HCT116 (cell line): ENCODE measurements around the gene POC1A.

Experiments used
- CBX3 ChIP-seq: IDR thresholded peaks from 2 replicates; pipeline ENCODE4 v1.6.1; 2012; ENCODE audit warnings: low read depth
- CTCF ChIP-seq, 3 experiments: fragments of 200-600 bp in 1 of 3; sonication (generic) in 1 of 3; IDR thresholded peaks in 2 of 3; conservative IDR thresholded peaks in 1 of 3; 2 replicates each; pipeline ENCODE4 v1.5.1; 2012 to 2017; ENCODE audit warnings: low read depth in 2 of 3, low read length in 2 of 3, antibody characterized with exemption in 1 of 3, borderline replicate concordance in 1 of 3, control low read depth in 1 of 3, mild to moderate bottlenecking in 1 of 3, mixed read lengths in 1 of 3, mixed run types in 1 of 3, moderate library complexity in 1 of 3; ENCODE audit not compliant: insufficient read depth in 1 of 3
- EZH2 ChIP-seq: fragments of 200-600 bp; sonication (generic); IDR thresholded peaks from 2 replicates; pipeline ENCODE4 v1.6.1; 2017; ENCODE audit warnings: antibody characterized with exemption, mixed run types
- EZH2phosphoT487 ChIP-seq: fragments of 200-600 bp; IDR thresholded peaks from 2 replicates; pipeline ENCODE4 v1.6.1; 2018; ENCODE audit warnings: antibody characterized with exemption, borderline replicate concordance
- POLR2A ChIP-seq: IDR thresholded peaks from 2 replicates; pipeline ENCODE4 v1.7.0; 2011; ENCODE audit warnings: borderline replicate concordance; ENCODE audit not compliant: insufficient read depth, insufficient read length; ENCODE audit errors: extremely low read depth
- POLR2AphosphoS5 ChIP-seq: IDR thresholded peaks from 2 replicates; pipeline ENCODE4 v1.6.1; 2011; ENCODE audit warnings: mild to moderate bottlenecking, low read depth, low read length, moderate library complexity
- SIN3A ChIP-seq: IDR thresholded peaks from 2 replicates; pipeline ENCODE4 v1.6.1; 2012; ENCODE audit warnings: low read depth
- TCF7L2 ChIP-seq: IDR thresholded peaks from 2 replicates; pipeline ENCODE4 v1.7.0; 2011; ENCODE audit warnings: borderline replicate concordance, inconsistent platforms; ENCODE audit not compliant: insufficient read depth, insufficient read length; ENCODE audit errors: extremely low read depth
- YY1 ChIP-seq: IDR thresholded peaks from 2 replicates; pipeline ENCODE4 v1.6.1; 2011; ENCODE audit warnings: low read length, low read depth, moderate library complexity, mild to moderate bottlenecking; ENCODE audit not compliant: insufficient replicate concordance; ENCODE audit errors: extremely low read depth
- ZFX ChIP-seq: fragments of 450-650 bp; IDR thresholded peaks from 2 replicates; pipeline ENCODE4 v1.6.1; 2017
- ZNF274 ChIP-seq: fragments of 200-500 bp; sonication (Bioruptor generic); IDR thresholded peaks from 2 replicates; pipeline ENCODE4 v1.6.1; 2014; ENCODE audit warnings: mild to moderate bottlenecking, low read depth, low read length, inconsistent platforms
- TF ChIP-seq, protein P1 (sequence below): IDR thresholded peaks from 2 replicates; pipeline ENCODE4 v1.6.1; 2012; ENCODE audit warnings: low read depth
- TF ChIP-seq, protein P2 (sequence below): IDR thresholded peaks from 2 replicates; pipeline ENCODE4 v1.6.1; 2012

DNA sequence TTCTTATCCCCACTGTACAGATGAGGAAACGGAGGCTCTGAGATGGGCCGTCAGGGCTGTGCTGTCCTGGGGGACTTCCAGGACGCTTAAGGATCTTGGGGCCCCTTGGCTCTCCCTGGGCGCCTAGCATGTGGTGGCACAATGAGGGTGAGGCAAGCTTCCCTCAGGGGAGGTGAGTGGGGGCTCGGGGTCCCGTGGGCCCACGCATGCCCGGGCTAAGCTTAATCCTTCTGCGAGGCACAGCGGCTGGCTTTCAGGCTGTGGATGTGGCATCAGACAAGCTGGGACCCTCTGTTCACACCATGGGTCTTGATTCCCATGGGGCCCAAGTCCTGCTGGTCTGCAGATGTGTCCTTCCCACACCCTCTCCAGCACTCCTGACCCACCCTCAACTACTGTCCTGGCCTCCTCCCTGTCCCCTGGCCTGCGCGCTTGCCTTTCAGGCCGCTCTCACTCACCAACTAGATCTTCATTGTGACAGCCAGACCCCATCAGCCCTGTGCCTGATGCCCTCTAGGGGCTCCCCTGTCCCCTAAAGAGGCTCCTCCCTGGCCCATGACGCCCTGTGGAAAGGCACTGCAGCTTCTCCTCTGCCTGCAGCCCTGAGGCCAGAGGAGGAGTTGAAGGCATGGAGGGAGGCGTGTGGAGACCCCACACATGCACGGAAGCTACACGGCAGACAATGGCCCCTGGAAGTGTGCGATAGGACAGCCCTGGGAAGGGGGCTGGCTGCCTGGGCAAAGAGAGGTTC is 109.2 kb downstream of the POC1A start:
- TF ChIP-seq CTCF (IDR thresholded peaks at IDR 0.05 in 2 of 3, conservative IDR thresholded peaks at IDR 0.05 in 1 of 3; ENCODE audit: borderline replicate concordance in 1 of 3, insufficient read depth in 1 of 3, low read depth in 2 of 3, low read length in 2 of 3) (no peak), CBX3 (no peak), YY1 (no peak), POLR2A (no peak), EZH2phosphoT487 (no peak), EZH2 (no peak), POLR2AphosphoS5 (no peak), ZNF274 (no peak), TCF7L2 (no peak), ZFX (no peak), SIN3A (no peak)
- TF ChIP-seq, protein P1, sequence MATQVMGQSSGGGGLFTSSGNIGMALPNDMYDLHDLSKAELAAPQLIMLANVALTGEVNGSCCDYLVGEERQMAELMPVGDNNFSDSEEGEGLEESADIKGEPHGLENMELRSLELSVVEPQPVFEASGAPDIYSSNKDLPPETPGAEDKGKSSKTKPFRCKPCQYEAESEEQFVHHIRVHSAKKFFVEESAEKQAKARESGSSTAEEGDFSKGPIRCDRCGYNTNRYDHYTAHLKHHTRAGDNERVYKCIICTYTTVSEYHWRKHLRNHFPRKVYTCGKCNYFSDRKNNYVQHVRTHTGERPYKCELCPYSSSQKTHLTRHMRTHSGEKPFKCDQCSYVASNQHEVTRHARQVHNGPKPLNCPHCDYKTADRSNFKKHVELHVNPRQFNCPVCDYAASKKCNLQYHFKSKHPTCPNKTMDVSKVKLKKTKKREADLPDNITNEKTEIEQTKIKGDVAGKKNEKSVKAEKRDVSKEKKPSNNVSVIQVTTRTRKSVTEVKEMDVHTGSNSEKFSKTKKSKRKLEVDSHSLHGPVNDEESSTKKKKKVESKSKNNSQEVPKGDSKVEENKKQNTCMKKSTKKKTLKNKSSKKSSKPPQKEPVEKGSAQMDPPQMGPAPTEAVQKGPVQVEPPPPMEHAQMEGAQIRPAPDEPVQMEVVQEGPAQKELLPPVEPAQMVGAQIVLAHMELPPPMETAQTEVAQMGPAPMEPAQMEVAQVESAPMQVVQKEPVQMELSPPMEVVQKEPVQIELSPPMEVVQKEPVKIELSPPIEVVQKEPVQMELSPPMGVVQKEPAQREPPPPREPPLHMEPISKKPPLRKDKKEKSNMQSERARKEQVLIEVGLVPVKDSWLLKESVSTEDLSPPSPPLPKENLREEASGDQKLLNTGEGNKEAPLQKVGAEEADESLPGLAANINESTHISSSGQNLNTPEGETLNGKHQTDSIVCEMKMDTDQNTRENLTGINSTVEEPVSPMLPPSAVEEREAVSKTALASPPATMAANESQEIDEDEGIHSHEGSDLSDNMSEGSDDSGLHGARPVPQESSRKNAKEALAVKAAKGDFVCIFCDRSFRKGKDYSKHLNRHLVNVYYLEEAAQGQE = no peak
- TF ChIP-seq, protein P2, sequence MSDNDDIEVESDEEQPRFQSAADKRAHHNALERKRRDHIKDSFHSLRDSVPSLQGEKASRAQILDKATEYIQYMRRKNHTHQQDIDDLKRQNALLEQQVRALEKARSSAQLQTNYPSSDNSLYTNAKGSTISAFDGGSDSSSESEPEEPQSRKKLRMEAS = no peak
